ENCODE results near the gene KMT2D. TPM values are rescaled to one million over a fixed set of nuclear protein-coding genes. Genes with fewer than 3 reads are reported as not detected.

Gene KMT2D
- total RNA-seq, 1 experiment from 2014 or later, result 10.7 TPM

Other genes starting within 250 kb of the KMT2D start
- 27.9 and 32.8 TPM in 2 replicates for gene CACNB3, start 242.3 kb downstream of the KMT2D start, total RNA-seq (2014; rRNA removed; shearing (Covaris generic); ENCODE audit: low replicate concordance)
- 89.5 and 94.4 TPM in 2 replicates for gene DDX23, start 208.6 kb downstream of the KMT2D start, total RNA-seq (2014; rRNA removed; shearing (Covaris generic); ENCODE audit: low replicate concordance)
- 0.57 and 0.96 TPM in 2 replicates for gene RND1, start 194.9 kb downstream of the KMT2D start, total RNA-seq (2014; rRNA removed; shearing (Covaris generic); ENCODE audit: low replicate concordance)
- 20.0 and 31.6 TPM in 2 replicates for gene FKBP11, start 135.3 kb downstream of the KMT2D start, total RNA-seq (2014; rRNA removed; shearing (Covaris generic); ENCODE audit: low replicate concordance)
- gene ARF3, start 103.3 kb downstream of the KMT2D start, total RNA-seq (2014; rRNA removed; shearing (Covaris generic); ENCODE audit: low replicate concordance), result 174 and 178 TPM in 2 replicates
- 1.1 TPM in 1 of 2 replicates, not detected in the other for gene WNT10B, start 89.1 kb downstream of the KMT2D start, total RNA-seq (2014; rRNA removed; shearing (Covaris generic); ENCODE audit: low replicate concordance)
- gene WNT1, start 82.5 kb downstream of the KMT2D start, total RNA-seq (2014; rRNA removed; shearing (Covaris generic); ENCODE audit: low replicate concordance), result not detected in 2 replicates
- not detected in 2 replicates for gene DDN, start 61.4 kb downstream of the KMT2D start, total RNA-seq (2014; rRNA removed; shearing (Covaris generic); ENCODE audit: low replicate concordance)
- gene PRKAG1, start 42.0 kb downstream of the KMT2D start, total RNA-seq (2014; rRNA removed; shearing (Covaris generic); ENCODE audit: low replicate concordance), result 107 and 124 TPM in 2 replicates
- 0.81 and 4.3 TPM in 2 replicates for gene RHEBL1, start 9.2 kb upstream of the KMT2D start, total RNA-seq (2014; rRNA removed; shearing (Covaris generic); ENCODE audit: low replicate concordance)
- gene DHH, start 34.0 kb upstream of the KMT2D start, total RNA-seq (2014; rRNA removed; shearing (Covaris generic); ENCODE audit: low replicate concordance), result not detected in 2 replicates
- gene LMBR1L, start 50.1 kb upstream of the KMT2D start, total RNA-seq (2014; rRNA removed; shearing (Covaris generic); ENCODE audit: low replicate concordance), result 9.3 and 66.5 TPM in 2 replicates
- 3,617 and 4,414 TPM in 2 replicates for gene TUBA1B, start 70.6 kb upstream of the KMT2D start, total RNA-seq (2014; rRNA removed; shearing (Covaris generic); ENCODE audit: low replicate concordance)
- gene TUBA1A, start 128.3 kb upstream of the KMT2D start, total RNA-seq (2014; rRNA removed; shearing (Covaris generic); ENCODE audit: low replicate concordance), result 595 and 654 TPM in 2 replicates
- 755 and 799 TPM in 2 replicates for gene TUBA1C, start 204.3 kb upstream of the KMT2D start, total RNA-seq (2014; rRNA removed; shearing (Covaris generic); ENCODE audit: low replicate concordance)
- gene PRPH, start 234.4 kb upstream of the KMT2D start, total RNA-seq (2014; rRNA removed; shearing (Covaris generic); ENCODE audit: low replicate concordance), result 7.8 TPM in 1 of 2 replicates, not detected in the other